BJ (cell line): ENCODE data around the gene BPIFB4. TPM values are rescaled to one million over a fixed set of nuclear protein-coding genes. Genes with fewer than 3 reads are reported as not detected.

Source experiments
- CTCF ChIA-PET: fragments of 350-600 bp; formaldehyde crosslinking; extraction: SDS; loops from one replicate; lab custom pipeline; 2021; ENCODE audit warnings: antibody characterized with exemption, inconsistent platforms; lab: Yijun Ruan, JAX
- POLR2A ChIA-PET: fragments of 300-600 bp; sonication (Branson Sonifier 250); formaldehyde crosslinking; extraction: SDS; loops from one replicate; lab custom pipeline; 2021; ENCODE audit warnings: antibody characterized with exemption; lab: Charles Lee
- DNase-seq: peaks from one replicate; pipeline ENCODE4 v3.0.0-alpha.2; 2011; ENCODE audit warnings: low read depth
- H3K27me3 ChIP-seq: 2 replicates; pipeline ENCODE4 v1.6.0; 2011; ENCODE audit warnings: low read length; ENCODE audit not compliant: control insufficient read depth, insufficient read depth
- H3K36me3 ChIP-seq: 2 replicates; pipeline ENCODE4 v1.5.1; 2011; ENCODE audit warnings: low read length; ENCODE audit not compliant: control insufficient read depth, insufficient read depth
- H3K4me3 ChIP-seq: 2 replicates; pipeline ENCODE4 v1.5.1; 2011; ENCODE audit warnings: low read depth, mild to moderate bottlenecking, control low read depth, low read length
- polyA minus RNA-seq: library from RNA; depleted of rRNA, polyadenylated mRNA; stranded (reverse); fragments of >200 nt; gene quantifications from 2 replicates; pipeline ENCODE4 v1.2.3, GENCODE V29; 2011; rRNA and poly(A)+ RNA removed
- polyA plus RNA-seq: library from polyadenylated mRNA; depleted of rRNA; stranded (reverse); fragments of >200 nt; gene quantifications from 2 replicates; pipeline ENCODE4 v1.2.3, GENCODE V29; 2011; rRNA removed
- TF ChIP-seq, protein P1 (sequence below): IDR thresholded peaks from 2 replicates; pipeline ENCODE4 v1.5.1; 2011; ENCODE audit warnings: low read depth, mild to moderate bottlenecking, control low read depth, inconsistent platforms, low read length, moderate library complexity; ENCODE audit not compliant: insufficient read depth

BPIFB4 gene
- polyA plus RNA-seq (not detected in 2 replicates), polyA minus RNA-seq (not detected in 2 replicates)

GRCh38 chr20:33079259-33079658 is at the start of gene BPIFB4:
Gene BPIFB4, plus strand, starts transcription at chr20:33079643. Its CDS starts 1,884 bp downstream, at chr20:33081527.
- no peaks in the 10 kb centered on the region for H3K36me3 ChIP-seq
- POLR2A ChIA-PET = no interaction called here
- CTCF ChIA-PET = no interaction called here
- no peak within 1 kb of the TSS for H3K4me3 ChIP-seq
- DNase-seq = no peak
- no peaks in the 10 kb centered on the region for H3K27me3 ChIP-seq
- TF ChIP-seq, protein P1, sequence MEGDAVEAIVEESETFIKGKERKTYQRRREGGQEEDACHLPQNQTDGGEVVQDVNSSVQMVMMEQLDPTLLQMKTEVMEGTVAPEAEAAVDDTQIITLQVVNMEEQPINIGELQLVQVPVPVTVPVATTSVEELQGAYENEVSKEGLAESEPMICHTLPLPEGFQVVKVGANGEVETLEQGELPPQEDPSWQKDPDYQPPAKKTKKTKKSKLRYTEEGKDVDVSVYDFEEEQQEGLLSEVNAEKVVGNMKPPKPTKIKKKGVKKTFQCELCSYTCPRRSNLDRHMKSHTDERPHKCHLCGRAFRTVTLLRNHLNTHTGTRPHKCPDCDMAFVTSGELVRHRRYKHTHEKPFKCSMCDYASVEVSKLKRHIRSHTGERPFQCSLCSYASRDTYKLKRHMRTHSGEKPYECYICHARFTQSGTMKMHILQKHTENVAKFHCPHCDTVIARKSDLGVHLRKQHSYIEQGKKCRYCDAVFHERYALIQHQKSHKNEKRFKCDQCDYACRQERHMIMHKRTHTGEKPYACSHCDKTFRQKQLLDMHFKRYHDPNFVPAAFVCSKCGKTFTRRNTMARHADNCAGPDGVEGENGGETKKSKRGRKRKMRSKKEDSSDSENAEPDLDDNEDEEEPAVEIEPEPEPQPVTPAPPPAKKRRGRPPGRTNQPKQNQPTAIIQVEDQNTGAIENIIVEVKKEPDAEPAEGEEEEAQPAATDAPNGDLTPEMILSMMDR = no peak

DNA sequence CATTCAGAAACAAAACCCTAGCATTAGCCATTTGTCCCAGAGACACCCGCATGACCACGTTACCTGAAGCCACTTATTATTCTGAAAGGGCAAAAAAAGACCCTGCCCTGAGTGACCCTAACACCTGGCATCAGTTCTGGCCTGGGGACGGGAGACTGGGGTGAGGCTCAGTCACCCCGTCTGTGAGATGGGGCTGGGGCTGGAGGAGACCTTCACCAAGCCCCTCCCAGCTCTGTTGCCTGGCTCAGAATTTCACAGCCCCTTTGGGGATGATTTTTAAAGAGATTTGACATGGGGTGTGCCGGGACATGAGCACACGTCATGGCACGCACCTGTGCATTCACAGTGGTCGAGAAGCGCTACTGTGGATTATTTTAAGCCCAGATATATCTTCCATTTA is 49.4 kb upstream of the BPIFB4 start:
- TF ChIP-seq, protein P1 = no peak
- POLR2A ChIA-PET = no interaction called here
- H3K27me3 ChIP-seq = 0 out of 2 replicates have a peak, but pooled peaks cover 2% of the 10 kb centered on the region
- DNase-seq = no peak
- H3K36me3 ChIP-seq = no peaks in the 10 kb centered on the region
- no peak overlapping the region for H3K4me3 ChIP-seq
- CTCF ChIA-PET = no interaction called here

GRCh38 chr20:33030569-33030968 is 48.9 kb upstream of the BPIFB4 start:
- no peak overlapping the region for H3K4me3 ChIP-seq

GRCh38 chr20:33031531-33031930 is 47.9 kb upstream of the BPIFB4 start, which contains the start of gene BPIFB6:
Gene BPIFB6, plus strand, starts transcription at chr20:33031648. Its CDS starts 0 bp downstream, at chr20:33031648.
- POLR2A ChIA-PET = no interaction called here
- Histone ChIP-seq H3K27me3 (0 out of 2 replicates have a peak, but pooled peaks cover 2% of the 10 kb centered on the region), H3K36me3 (no peaks in the 10 kb centered on the region), H3K4me3 (no peak within 1 kb of the TSS)
- CTCF ChIA-PET = no interaction called here
- TF ChIP-seq, protein P1 = no peak
- no peak for DNase-seq

More at GRCh38 chr20:33030569-33030968, 48.9 kb upstream of the BPIFB4 start:
- ChIA-PET POLR2A (no interaction called here), CTCF (no interaction called here)
- Histone ChIP-seq H3K27me3 (0 out of 2 replicates have a peak, but pooled peaks cover 2% of the 10 kb centered on the region), H3K36me3 (no peaks in the 10 kb centered on the region)
- TF ChIP-seq, protein P1 = no peak
- no peak for DNase-seq

GRCh38 chr20:33032555-33032954 is 46.9 kb upstream of the BPIFB4 start:
- ChIA-PET POLR2A (no interaction called here), CTCF (no interaction called here)
- Histone ChIP-seq H3K4me3 (no peak overlapping the region), H3K36me3 (no peaks in the 10 kb centered on the region), H3K27me3 (0 out of 2 replicates have a peak, but pooled peaks cover 2% of the 10 kb centered on the region)
- no peak for DNase-seq
- TF ChIP-seq, protein P1 = no peak
